Fibroblast of the aortic adventitia (primary cell): ENCODE measurements around the gene F10. TPM values are rescaled to one million over a fixed set of nuclear protein-coding genes. Genes with fewer than 3 reads are reported as not detected.
"Not testable (repeated sequence)": the region's sequence is repeated elsewhere in the genome, so short reads cannot be mapped to it uniquely, and the experiment has no call there.

Experiments
- DNase-seq: peaks from one replicate; pipeline ENCODE4 v3.0.0-alpha.2; 2010; ENCODE audit warnings: low read depth
- H3K4me3 ChIP-seq: 2 replicates; pipeline ENCODE4 v1.5.1; 2011; ENCODE audit warnings: low read depth, mild to moderate bottlenecking, control low read depth, low read length, moderate library complexity
- total RNA-seq: library from RNA; depleted of rRNA; stranded (reverse); fragments of >200 nt; gene quantifications from 2 replicates; pipeline ENCODE4 v1.2.3, GENCODE V29; 2012; ENCODE audit warnings: low replicate concordance
- TF ChIP-seq, protein P1 (sequence below): IDR thresholded peaks from 2 replicates; pipeline ENCODE4 v1.5.1; 2011; ENCODE audit warnings: mild to moderate bottlenecking, low read length, control low read depth, inconsistent platforms; ENCODE audit not compliant: insufficient read depth

F10 gene
- total RNA-seq, 1 donor, result 12.6 TPM

DNA sequence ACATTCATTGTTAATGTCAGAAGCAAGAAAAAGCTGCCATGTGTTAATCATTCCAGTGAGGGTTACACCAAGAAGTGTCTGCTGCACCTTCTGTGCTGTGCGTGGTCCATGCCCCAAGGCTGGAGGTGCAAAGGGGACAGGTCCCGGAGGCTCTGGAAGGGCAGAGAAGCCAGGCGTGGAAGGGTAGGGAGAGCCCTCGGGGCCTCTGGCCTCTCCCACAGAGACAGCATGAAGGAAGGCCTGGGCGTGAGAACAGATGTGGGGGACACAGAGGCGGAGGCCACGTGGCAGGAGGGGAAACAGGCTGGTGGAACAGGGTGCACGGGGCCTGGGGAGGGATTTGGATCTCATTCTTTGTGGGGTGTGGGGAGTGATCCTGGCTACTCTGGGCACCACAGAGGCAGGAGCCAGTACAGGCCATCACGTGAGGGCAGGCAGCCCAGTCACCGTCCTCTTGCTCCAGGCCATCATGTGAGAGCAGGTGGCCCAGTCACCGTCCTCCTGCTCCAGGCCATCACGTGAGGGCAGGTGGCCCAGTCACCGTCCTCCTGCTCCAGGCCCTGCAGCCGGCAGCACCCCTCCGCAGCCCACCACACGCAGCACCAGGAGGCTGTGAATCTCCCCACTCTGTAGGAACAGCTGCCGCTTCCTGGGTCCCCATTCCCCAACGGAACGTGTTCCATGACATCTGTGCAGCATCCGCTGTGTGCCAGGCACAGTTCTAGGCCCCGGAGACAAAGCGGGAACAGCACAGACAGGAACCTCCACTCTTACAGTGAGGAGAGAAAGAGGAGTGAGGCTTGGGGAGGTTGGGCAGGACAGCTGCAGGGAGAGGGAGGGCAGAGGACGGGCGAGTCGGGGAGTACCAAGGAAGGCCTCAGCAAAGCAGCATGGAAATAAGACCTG, 27.2 kb upstream of the F10 start:
- no peak for DNase-seq
- TF ChIP-seq, protein P1, sequence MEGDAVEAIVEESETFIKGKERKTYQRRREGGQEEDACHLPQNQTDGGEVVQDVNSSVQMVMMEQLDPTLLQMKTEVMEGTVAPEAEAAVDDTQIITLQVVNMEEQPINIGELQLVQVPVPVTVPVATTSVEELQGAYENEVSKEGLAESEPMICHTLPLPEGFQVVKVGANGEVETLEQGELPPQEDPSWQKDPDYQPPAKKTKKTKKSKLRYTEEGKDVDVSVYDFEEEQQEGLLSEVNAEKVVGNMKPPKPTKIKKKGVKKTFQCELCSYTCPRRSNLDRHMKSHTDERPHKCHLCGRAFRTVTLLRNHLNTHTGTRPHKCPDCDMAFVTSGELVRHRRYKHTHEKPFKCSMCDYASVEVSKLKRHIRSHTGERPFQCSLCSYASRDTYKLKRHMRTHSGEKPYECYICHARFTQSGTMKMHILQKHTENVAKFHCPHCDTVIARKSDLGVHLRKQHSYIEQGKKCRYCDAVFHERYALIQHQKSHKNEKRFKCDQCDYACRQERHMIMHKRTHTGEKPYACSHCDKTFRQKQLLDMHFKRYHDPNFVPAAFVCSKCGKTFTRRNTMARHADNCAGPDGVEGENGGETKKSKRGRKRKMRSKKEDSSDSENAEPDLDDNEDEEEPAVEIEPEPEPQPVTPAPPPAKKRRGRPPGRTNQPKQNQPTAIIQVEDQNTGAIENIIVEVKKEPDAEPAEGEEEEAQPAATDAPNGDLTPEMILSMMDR, result no peak

GRCh38 chr13:113096052-113096744, 26.4 kb upstream of the F10 start:
- TF ChIP-seq, protein P1, result no peak
- no peak for DNase-seq
- no peak overlapping the region for H3K4me3 ChIP-seq

More for the DNA sequence above, 27.2 kb upstream of the F10 start:
- H3K4me3 ChIP-seq, result no peak overlapping the region

GRCh38 chr13:113096745-113097305, 25.8 kb upstream of the F10 start:
- no peak for DNase-seq
- TF ChIP-seq, protein P1, result no peak
- no peak overlapping the region for H3K4me3 ChIP-seq

- no peak overlapping the region for H3K4me3 ChIP-seq
- no peak for DNase-seq
- TF ChIP-seq, protein P1, result no peak
These were observed 24.9 kb upstream of the F10 start for GRCh38 chr13:113097651-113098050.

DNA sequence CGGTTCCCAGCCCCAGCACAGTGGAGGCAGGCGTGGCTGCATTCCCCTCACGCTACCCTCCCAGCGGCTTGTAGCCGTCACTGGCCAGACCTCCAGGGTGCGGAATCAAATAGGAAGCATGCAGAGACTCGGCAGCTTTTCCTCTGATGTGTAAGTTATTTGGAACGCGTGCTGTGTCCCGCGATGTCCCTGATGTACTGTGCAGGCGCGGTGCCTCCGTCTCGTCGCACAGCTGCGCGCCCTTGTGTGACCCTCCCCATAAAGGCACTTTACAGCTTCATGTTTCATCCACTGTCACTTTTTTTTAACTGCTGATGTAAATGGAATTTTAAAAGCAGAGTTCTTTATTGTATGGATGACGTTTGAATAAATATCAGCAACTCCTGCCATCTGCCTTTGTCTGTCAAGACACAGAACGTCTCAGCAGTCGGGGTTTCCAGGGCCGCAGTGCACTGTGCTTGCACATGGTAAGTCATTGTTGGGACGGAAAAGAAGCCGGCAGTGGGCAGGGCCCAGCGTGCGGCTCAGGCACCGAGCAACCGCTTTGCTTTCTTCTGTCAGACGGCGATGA, 24.4 kb upstream of the F10 start:
- H3K4me3 ChIP-seq, result peak overlapping the region; percentile 13
- TF ChIP-seq, protein P1, result no peak
- DNase-seq, result peak; percentile 46

DNA sequence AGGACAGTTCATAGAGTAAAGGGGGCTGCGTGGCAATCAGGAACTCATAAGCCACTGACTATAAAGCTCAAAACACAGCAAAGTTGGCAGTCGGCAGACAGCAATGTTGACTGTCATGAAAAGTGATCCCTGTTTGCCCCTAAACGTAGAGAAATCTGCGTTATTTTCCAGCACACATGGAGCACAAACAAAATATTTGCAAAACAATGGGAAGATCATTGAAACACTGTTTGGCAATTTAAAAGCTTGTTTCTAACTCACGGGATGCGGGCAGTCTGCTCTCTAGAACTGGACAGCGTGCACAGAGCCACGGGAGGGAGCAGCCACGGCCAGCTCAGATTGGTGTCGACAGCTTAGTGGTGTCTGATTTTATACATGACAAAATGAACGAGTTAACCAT, 23.5 kb upstream of the F10 start:
- no peak overlapping the region for H3K4me3 ChIP-seq
- DNase-seq, result no peak
- TF ChIP-seq, protein P1, result no peak

GRCh38 chr13:113102302-113102701, 20.3 kb upstream of the F10 start:
- DNase-seq, H3K4me3 ChIP-seq: not testable (repeated sequence)
